HEK293 (cell line): Measurements from ENCODE around the gene HMGN4.

ENCODE experiments used
- ATF2 ChIP-seq: fragments of 450-650 bp; formaldehyde crosslinking; IDR thresholded peaks from 2 replicates; pipeline ENCODE4 v1.5.1; 2016; ENCODE audit warnings: missing biosample characterization, missing genetic modification characterization, low read depth
- EGR2 ChIP-seq: fragments of 450-650 bp; formaldehyde crosslinking; IDR thresholded peaks from 2 replicates; pipeline ENCODE4 v1.5.1; 2016; ENCODE audit warnings: low read depth, missing biosample characterization, missing genetic modification characterization
- GLI2 ChIP-seq: fragments of 450-650 bp; formaldehyde crosslinking; IDR thresholded peaks from 2 replicates; pipeline ENCODE4; 2017; ENCODE audit warnings: missing biosample characterization, missing genetic modification characterization, low read depth, borderline replicate concordance
- KLF7 ChIP-seq: fragments of 450-650 bp; formaldehyde crosslinking; IDR thresholded peaks from 2 replicates; pipeline ENCODE4 v1.5.1; 2016; ENCODE audit warnings: missing biosample characterization, missing genetic modification characterization, borderline replicate concordance
- REPIN1 ChIP-seq: fragments of 450-650 bp; formaldehyde crosslinking; IDR thresholded peaks from 2 replicates; pipeline ENCODE4 v1.5.1; 2017; ENCODE audit warnings: missing biosample characterization, missing genetic modification characterization, low read depth
- REST ChIP-seq: fragments of 450-650 bp; formaldehyde crosslinking; IDR thresholded peaks from 2 replicates; pipeline ENCODE4 v1.5.1; 2016; ENCODE audit warnings: missing biosample characterization, missing genetic modification characterization
- SALL2 ChIP-seq: fragments of 450-650 bp; formaldehyde crosslinking; IDR thresholded peaks from 2 replicates; pipeline ENCODE4 v1.5.0; 2017; ENCODE audit warnings: missing biosample characterization, mild to moderate bottlenecking, missing genetic modification characterization, borderline replicate concordance
- SCRT2 ChIP-seq: fragments of 450-650 bp; formaldehyde crosslinking; IDR thresholded peaks from 2 replicates; pipeline ENCODE4 v1.5.1; 2016; ENCODE audit warnings: missing biosample characterization, missing genetic modification characterization
- SP7 ChIP-seq: fragments of 450-650 bp; formaldehyde crosslinking; IDR thresholded peaks from 2 replicates; pipeline ENCODE4 v1.5.1; 2016; ENCODE audit warnings: missing biosample characterization, missing genetic modification characterization
- TSHZ1 ChIP-seq: fragments of 450-650 bp; formaldehyde crosslinking; IDR thresholded peaks from 2 replicates; pipeline ENCODE4 v1.5.1; 2016; ENCODE audit warnings: missing biosample characterization, missing genetic modification characterization, borderline replicate concordance
- ZBTB7A ChIP-seq: fragments of 450-650 bp; formaldehyde crosslinking; IDR thresholded peaks from 2 replicates; pipeline ENCODE4 v1.5.1; 2016; ENCODE audit warnings: low read depth, missing biosample characterization, missing genetic modification characterization
- ZNF133 ChIP-seq: fragments of 450-650 bp; formaldehyde crosslinking; IDR thresholded peaks from 2 replicates; pipeline ENCODE4 v1.5.1; 2016; ENCODE audit warnings: missing biosample characterization, missing genetic modification characterization
- ZNF155 ChIP-seq: fragments of 450-650 bp; formaldehyde crosslinking; IDR thresholded peaks from 2 replicates; pipeline ENCODE4 v1.5.1; 2016; ENCODE audit warnings: missing biosample characterization, missing genetic modification characterization
- ZNF169 ChIP-seq: fragments of 450-650 bp; formaldehyde crosslinking; IDR thresholded peaks from 2 replicates; pipeline ENCODE4 v1.5.1; 2016; ENCODE audit warnings: missing biosample characterization, missing genetic modification characterization
- ZNF175 ChIP-seq: fragments of 450-650 bp; formaldehyde crosslinking; IDR thresholded peaks from 2 replicates; pipeline ENCODE4 v1.5.1; 2016; ENCODE audit warnings: missing biosample characterization, missing genetic modification characterization
- ZNF18 ChIP-seq: fragments of 450-650 bp; formaldehyde crosslinking; IDR thresholded peaks from 2 replicates; pipeline ENCODE4 v1.5.1; 2016; ENCODE audit warnings: missing biosample characterization, missing genetic modification characterization
- ZNF2 ChIP-seq: fragments of 450-650 bp; formaldehyde crosslinking; IDR thresholded peaks from 2 replicates; pipeline ENCODE4 v1.5.1; 2016; ENCODE audit warnings: missing biosample characterization, missing genetic modification characterization
- ZNF239 ChIP-seq: fragments of 450-650 bp; formaldehyde crosslinking; IDR thresholded peaks from 2 replicates; pipeline ENCODE4 v1.5.1; 2016; ENCODE audit warnings: missing biosample characterization, missing genetic modification characterization
- ZNF302 ChIP-seq: fragments of 450-650 bp; formaldehyde crosslinking; IDR thresholded peaks from 2 replicates; pipeline ENCODE4 v1.5.1; 2016; ENCODE audit warnings: missing biosample characterization, missing genetic modification characterization, low read depth
- ZNF324 ChIP-seq: fragments of 450-650 bp; formaldehyde crosslinking; IDR thresholded peaks from 2 replicates; pipeline ENCODE4 v1.5.1; 2016; ENCODE audit warnings: missing biosample characterization, missing genetic modification characterization
- ZNF341 ChIP-seq: fragments of 450-650 bp; formaldehyde crosslinking; IDR thresholded peaks from 2 replicates; pipeline ENCODE4; 2016; ENCODE audit warnings: low read depth, missing biosample characterization, missing genetic modification characterization
- ZNF529 ChIP-seq: fragments of 450-650 bp; formaldehyde crosslinking; IDR thresholded peaks from 2 replicates; pipeline ENCODE4 v1.5.1; 2017; ENCODE audit warnings: missing genetic modification characterization, missing biosample characterization; ENCODE audit not compliant: insufficient replicate concordance
- ZNF670 ChIP-seq: fragments of 450-650 bp; formaldehyde crosslinking; IDR thresholded peaks from 2 replicates; pipeline ENCODE4 v1.5.1; 2016; ENCODE audit warnings: missing biosample characterization, missing genetic modification characterization, low read depth
- ZNF692 ChIP-seq: fragments of 450-650 bp; formaldehyde crosslinking; IDR thresholded peaks from 2 replicates; pipeline ENCODE4 v1.5.1; 2016; ENCODE audit warnings: missing biosample characterization, missing genetic modification characterization
- ZNF704 ChIP-seq: fragments of 450-650 bp; formaldehyde crosslinking; IDR thresholded peaks from 2 replicates; pipeline ENCODE4 v1.5.1; 2016; ENCODE audit warnings: missing biosample characterization, missing genetic modification characterization
- ZNF777 ChIP-seq: fragments of 450-650 bp; formaldehyde crosslinking; IDR thresholded peaks from 2 replicates; pipeline ENCODE4 v1.5.1; 2017; ENCODE audit warnings: missing biosample characterization, missing genetic modification characterization, borderline replicate concordance

HMGN4 gene

GRCh38 chr6:26537160-26537845 lies 863 bp upstream of the HMGN4 start (continued):
- no peak for TF ChIP-seq ZNF670 (tag by site-specific recombination)
- TF ChIP-seq TSHZ1 (tag by site-specific recombination): peak; percentile 94
- TF ChIP-seq ZNF155 (tag by site-specific recombination): no peak
- TF ChIP-seq ZNF302 (tag by site-specific recombination): no peak
- TF ChIP-seq ZNF341 (tag by site-specific recombination): no peak; the same call in 1 of the 2 replicates
- no peak for TF ChIP-seq ZNF175 (tag by site-specific recombination)
- peak; percentile 14 for TF ChIP-seq ZNF529
- TF ChIP-seq ZNF704 (tag by site-specific recombination): no peak
- no peak for TF ChIP-seq EGR2 (tag by site-specific recombination)
- TF ChIP-seq ZNF2: peak; percentile 82; the same call in 1 of the 2 replicates
- TF ChIP-seq SP7 (tag by site-specific recombination): peak; percentile 82
- peak; percentile 24; the same call in 1 of the 2 replicates for TF ChIP-seq ZNF18 (tag by site-specific recombination)
- no peak for TF ChIP-seq ZNF777 (tag by site-specific recombination)
- no peak; the same call in 1 of the 2 replicates for TF ChIP-seq REPIN1
- TF ChIP-seq ATF2: no peak; the same call in 1 of the 2 replicates
- TF ChIP-seq ZNF239 (tag by site-specific recombination): no peak
- TF ChIP-seq REST: no peak; the same call in 1 of the 2 replicates
- TF ChIP-seq GLI2 (tag by site-specific recombination): no peak; the same call in 1 of the 2 replicates
- no peak for TF ChIP-seq SALL2 (tag by site-specific recombination)
- TF ChIP-seq ZNF324 (tag by site-specific recombination): peak; percentile 73; the same call in 1 of the 2 replicates
- peak; percentile 71 for TF ChIP-seq ZNF692 (tag by site-specific recombination)
- no peak for TF ChIP-seq ZNF169 (tag by site-specific recombination)
- TF ChIP-seq ZBTB7A: no peak
- TF ChIP-seq KLF7 (tag by site-specific recombination): peak; percentile 81; the same call in 1 of the 2 replicates
- no peak for TF ChIP-seq ZNF133
- no peak for TF ChIP-seq SCRT2 (tag by site-specific recombination)
